SHP77 (cell line): ENCODE measurements around the gene GDPD5.

ENCODE experiments used
- DNase-seq, 2 experiments: peaks; one replicate each; lab custom pipeline; 2025; lab: John Stamatoyannopoulos, UW

Gene GDPD5

GRCh38 chr11:75557666-75558494, 32.1 kb upstream of the GDPD5 start:
- DNase-seq, result no peak

GRCh38 chr11:75556275-75556674, 30.5 kb upstream of the GDPD5 start:
- no peak for DNase-seq

GRCh38 chr11:75555079-75555811, 29.5 kb upstream of the GDPD5 start:
- DNase-seq, result no peak

- peak; percentile 91 to 96 for DNase-seq
Measured at GRCh38 chr11:75554258-75555022, 28.7 kb upstream of the GDPD5 start.

GRCh38 chr11:75553889-75554257, 28.1 kb upstream of the GDPD5 start:
- DNase-seq, result no peak

GRCh38 chr11:75553182-75553581, 27.4 kb upstream of the GDPD5 start:
- DNase-seq, result no peak

GRCh38 chr11:75549370-75549958, 23.7 kb upstream of the GDPD5 start:
- DNase-seq, result no peak

- no peak for DNase-seq
Measured at GRCh38 chr11:75548595-75549272, 23.0 kb upstream of the GDPD5 start.

- DNase-seq, result peak; percentile 72 to 82
Measured at GRCh38 chr11:75547617-75548058, 21.9 kb upstream of the GDPD5 start.

GRCh38 chr11:75547177-75547576, 21.4 kb upstream of the GDPD5 start:
- no peak for DNase-seq

GRCh38 chr11:75543806-75544205, 18.1 kb upstream of the GDPD5 start:
- DNase-seq, result no peak

GRCh38 chr11:75542088-75542438, 16.3 kb upstream of the GDPD5 start:
- DNase-seq, result no peak

- no peak for DNase-seq
Measured at GRCh38 chr11:75541193-75542087, 15.7 kb upstream of the GDPD5 start.

GRCh38 chr11:75539459-75540334, 14.0 kb upstream of the GDPD5 start:
- DNase-seq, result no peak

GRCh38 chr11:75538150-75538942, 12.6 kb upstream of the GDPD5 start:
- DNase-seq, result peak in 1 of 2 experiments; percentile 10

GRCh38 chr11:75537740-75538139, 12.0 kb upstream of the GDPD5 start:
- DNase-seq, result no peak

GRCh38 chr11:75536786-75537641, 11.3 kb upstream of the GDPD5 start:
- DNase-seq, result no peak

GRCh38 chr11:75535071-75535470, 9.3 kb upstream of the GDPD5 start:
- no peak for DNase-seq
